GM12878 (cell line): ENCODE measurements around the gene DIP2B. TPM values are rescaled to one million over a fixed set of nuclear protein-coding genes. Genes with fewer than 3 reads are reported as not detected.

Experiments used
- ATAC-seq: fragments of 200-7000 bp; cut with Tn5 transposase; 3 replicates; pipeline ENCODE4 v1.9.1; 2020; ENCODE audit warnings: mild to moderate bottlenecking, moderate library complexity
- BruUV-seq: library from RNA; stranded (reverse); fragments of 400-500 nt; replicated peaks from 2 replicates; lab custom pipeline; 2021; lab: Mats Ljungman, UMichigan
- CTCF ChIA-PET: fragments of 300-600 bp; sonication (Branson Sonifier 250); formaldehyde crosslinking; extraction: SDS; loops from one replicate; lab custom pipeline; 2021; ENCODE audit warnings: inconsistent platforms; lab: Yijun Ruan, JAX
- POLR2A ChIA-PET: fragments of 350-600 bp; formaldehyde crosslinking; extraction: SDS; loops from one replicate; lab custom pipeline; 2021; ENCODE audit warnings: inconsistent platforms; lab: Charles Lee
- RAD21 ChIA-PET: fragments of 300-600 bp; sonication (Branson Sonifier 250); formaldehyde crosslinking; loops from one replicate; lab custom pipeline; 2023; ENCODE audit warnings: antibody characterized with exemption; ENCODE audit not compliant: unreplicated experiment; lab: Charles Lee
- SMC1A ChIA-PET: fragments of 300-600 bp; sonication (Branson Sonifier 250); formaldehyde crosslinking; loops from one replicate; lab custom pipeline; 2023; ENCODE audit not compliant: unreplicated experiment, uncharacterized antibody; lab: Charles Lee
- DNase-seq: peaks from one replicate; pipeline ENCODE4 v3.0.0-alpha.2; 2011; ENCODE audit warnings: low read depth, low spot score
- FAIRE-seq: peaks from 3 replicates; lab custom pipeline; 2011; peaks lifted over from hg19 to GRCh38; lab: Jason Lieb, UNC
- H2AFZ ChIP-seq: 2 replicates; pipeline ENCODE4 v1.6.0; 2011; ENCODE audit warnings: low read depth, low read length, control low read depth; ENCODE audit not compliant: control insufficient read depth
- H3K27ac ChIP-seq: 2 replicates; pipeline ENCODE4 v1.5.1; 2011; ENCODE audit warnings: control low read depth; ENCODE audit not compliant: control insufficient read depth, insufficient read depth
- H3K27me3 ChIP-seq, 2 experiments: replicated peaks in 1 of 2; 2 replicates each; pipeline versions ENCODE4 v1.6.0 to v1.6.1; 2011; ENCODE audit warnings: low read length in 1 of 2; ENCODE audit not compliant: control insufficient read depth in 2 of 2, insufficient read depth in 2 of 2
- H3K36me3 ChIP-seq, 2 experiments: 2 replicates each; pipeline ENCODE4 v1.5.1; 2011; ENCODE audit warnings: low read length in 1 of 2; ENCODE audit not compliant: control insufficient read depth in 2 of 2, insufficient read depth in 2 of 2
- H3K4me1 ChIP-seq: 2 replicates; pipeline ENCODE4 v1.6.1; 2011; ENCODE audit warnings: mild to moderate bottlenecking, low read length, moderate library complexity, mixed read lengths; ENCODE audit not compliant: control insufficient read depth, insufficient read depth
- H3K4me2 ChIP-seq: 2 replicates; pipeline ENCODE4 v1.6.0; 2011; ENCODE audit warnings: control low read depth; ENCODE audit not compliant: control insufficient read depth, insufficient read depth
- H3K4me3 ChIP-seq: fragments of 200-600 bp; sonication (generic); 2 replicates; pipeline ENCODE4 v1.5.1; 2016
- H3K79me2 ChIP-seq: 2 replicates; pipeline ENCODE4 v1.6.0; 2011; ENCODE audit warnings: low read length; ENCODE audit not compliant: control insufficient read depth, insufficient read depth
- H3K9ac ChIP-seq: 2 replicates; pipeline ENCODE4 v1.8.0; 2011; ENCODE audit warnings: low read length, control low read depth, mixed read lengths; ENCODE audit not compliant: control insufficient read depth, insufficient read depth
- H3K9me3 ChIP-seq: replicated peaks from 3 replicates; pipeline ENCODE4 v1.5.1; 2011; ENCODE audit warnings: mild to moderate bottlenecking, low read length; ENCODE audit not compliant: control insufficient read depth, insufficient read depth
- H4K20me1 ChIP-seq: 2 replicates; pipeline ENCODE4 v1.6.0; 2011; ENCODE audit not compliant: control insufficient read depth, insufficient read depth
- ATF3 ChIP-seq: IDR thresholded peaks from 2 replicates; pipeline ENCODE4 v1.6.1; 2011; ENCODE audit warnings: low read depth, mild to moderate bottlenecking, low read length, moderate library complexity, borderline replicate concordance; ENCODE audit errors: extremely low read depth
- CUX1 ChIP-seq: IDR thresholded peaks from 2 replicates; pipeline ENCODE4 v1.6.1; 2012; ENCODE audit warnings: improper control_type of control experiment, low read depth, low read length; ENCODE audit not compliant: insufficient replicate concordance
- E4F1 ChIP-seq: fragments of 450-650 bp; IDR thresholded peaks from 2 replicates; pipeline ENCODE4 v1.6.1; 2018; ENCODE audit warnings: borderline replicate concordance, mild to moderate bottlenecking; ENCODE audit not compliant: partially characterized antibody
- ESRRA ChIP-seq: IDR thresholded peaks from 2 replicates; pipeline ENCODE4 v1.6.1; 2012; ENCODE audit warnings: mild to moderate bottlenecking, low read length, improper control_type of control experiment
- FOXM1 ChIP-seq: IDR thresholded peaks from 2 replicates; pipeline ENCODE4 v1.6.1; 2012; ENCODE audit warnings: low read depth, mild to moderate bottlenecking, inconsistent platforms, low read length, moderate library complexity
- IRF3 ChIP-seq: fragments of 450-650 bp; IDR thresholded peaks from 2 replicates; pipeline ENCODE4 v1.6.1; 2014; ENCODE audit warnings: mild to moderate bottlenecking
- MAX ChIP-seq: IDR thresholded peaks from 2 replicates; pipeline ENCODE4 v1.6.1; 2012; ENCODE audit warnings: low read depth, low read length, improper control_type of control experiment
- POLR2AphosphoS5 ChIP-seq: IDR thresholded peaks from 2 replicates; pipeline ENCODE4 v1.6.1; 2011; ENCODE audit warnings: mild to moderate bottlenecking, low read length, inconsistent platforms
- RBBP5 ChIP-seq: fragments of 200-600 bp; sonication (generic); conservative IDR thresholded peaks from 2 replicates; pipeline ENCODE4 v1.6.1; 2016
- RELB ChIP-seq: fragments of 450-650 bp; IDR thresholded peaks from 2 replicates; pipeline ENCODE4 v1.6.1; 2017; ENCODE audit warnings: low read depth, mild to moderate bottlenecking, moderate library complexity
- RUNX3 ChIP-seq: IDR thresholded peaks from 2 replicates; pipeline ENCODE4 v1.6.1; 2012; ENCODE audit warnings: low read length, inconsistent platforms
- SPI1 ChIP-seq: IDR thresholded peaks from 2 replicates; pipeline ENCODE4 v1.6.1; 2011; ENCODE audit warnings: low read depth, mild to moderate bottlenecking, low read length, moderate library complexity, borderline replicate concordance; ENCODE audit not compliant: insufficient read depth
- TAF1 ChIP-seq: IDR thresholded peaks from 2 replicates; pipeline ENCODE4 v1.6.1; 2011; ENCODE audit warnings: mild to moderate bottlenecking, low read depth, low read length, borderline replicate concordance
- WGBS: methylation state at CpG from one replicate; pipeline ENCODE4 v1.1.6; 2016; ENCODE audit warnings: low lambda C conversion rate; ENCODE audit not compliant: insufficient replicate concordance, insufficient coverage; ENCODE audit errors: missing lambda C conversion rate; 5-methylcytosine and 5-hydroxymethylcytosine counted together
- in situ Hi-C: fragments of 300-500 bp; cut with MboI; formaldehyde crosslinking; loops from 9 replicates; pipeline ENCODE4 v1.14.3; 2018; ENCODE audit warnings: mixed read lengths
- intact Hi-C: fragments of 100-400 bp; cut with micrococcal nuclease; formaldehyde crosslinking; loops from one replicate; pipeline ENCODE4 v1.14.2; 2022; ENCODE audit not compliant: unreplicated experiment
- polyA plus RNA-seq, 11 experiments: library from polyadenylated mRNA; depleted of rRNA in 4 of 11; unstranded in 6 of 11; stranded (reverse) in 5 of 11; fragments of >200 nt; fragmentation: Nextera tagmentation in 4 of 11; fragmentation: Illumina TruSeq in 1 of 11; extraction: Ambion mirVana in 4 of 11; extraction: Trizol in 1 of 11; gene quantifications; 1 replicate in 1 of 11; 2 replicates in 10 of 11; pipeline versions ENCODE4 v1.2.1 to v1.2.3, GENCODE V29; 2011 to 2016; ENCODE audit warnings: inconsistent platforms in 2 of 11, missing spikeins in 2 of 11, low read depth in 1 of 11
- total RNA-seq, 4 experiments: library from RNA; depleted of rRNA in 3 of 4; stranded (reverse); fragments of >200 nt in 3 of 4; fragmentation: Illumina TruSeq in 1 of 4; extraction: Trizol in 1 of 4; gene quantifications; 2 replicates each; pipeline versions ENCODE4 v1.2.1 to v1.2.3, GENCODE V29; 2013 to 2021

DIP2B gene
- total and polyA plus RNA-seq, 10 of the 15 experiments (the other 5 are each of a cell fraction or from before 2014, with no cell fraction given), result 4.5 to 30.0 (median 18.6) TPM

- H3K27me3 ChIP-seq, result no peaks in the 10 kb centered on the region
- no peaks in the 10 kb centered on the region for H4K20me1 ChIP-seq
- no peak overlapping the region for H3K27ac ChIP-seq
- no peak for DNase-seq
- SMC1A ChIA-PET, result interaction anchor here (1.2 kb wide), 1 partner anchor 61 kb away, joined by 3 read pairs; no protein-coding TSS in a partner anchor
- RAD21 ChIA-PET, result no interaction called here
- intact Hi-C loops, result no loop called here
- CTCF ChIA-PET, result interaction anchor here (1.1 kb wide), 1 partner anchor 216 kb away, joined by 4 read pairs; the partner anchor contains the start of gene DIP2B
- no peak overlapping the region for H3K4me2 ChIP-seq
- POLR2A ChIA-PET, result interaction anchor here (0.9 kb wide), 1 partner anchor 216 kb away, joined by 3 read pairs; the partner anchor contains the start of gene DIP2B
- no peak for ATAC-seq
- WGBS, result 99% methylated on average over 5 of the region's 5 CpGs
- no peaks in the 10 kb centered on the region for H3K4me1 ChIP-seq
- H3K9ac ChIP-seq, result no peak overlapping the region
- H3K4me3 ChIP-seq, result no peak overlapping the region
- in situ Hi-C loops, result no loop called here
- no TSS peak for BruUV-seq
- no peak overlapping the region for H2AFZ ChIP-seq
- H3K36me3 ChIP-seq, result peaks cover 7 to 13% of the 10 kb centered on the region in 2 experiments
- no peaks in the 10 kb centered on the region for H3K79me2 ChIP-seq
- FAIRE-seq, result no peak
- H3K9me3 ChIP-seq, result no peaks in the 10 kb centered on the region
- no peak for TF ChIP-seq TAF1
- no peak for TF ChIP-seq RELB
- TF ChIP-seq FOXM1, result no peak
- TF ChIP-seq E4F1, result no peak
- no peak for TF ChIP-seq MAX
- TF ChIP-seq RBBP5, result no peak
- TF ChIP-seq RUNX3, result no peak
- TF ChIP-seq CUX1, result no peak
- TF ChIP-seq POLR2AphosphoS5, result no peak
- no peak for TF ChIP-seq SPI1
- TF ChIP-seq ESRRA, result no peak
- no peak for TF ChIP-seq ATF3
- no peak for TF ChIP-seq IRF3
Observed at GRCh38 chr12:50720501-50720900, 215.7 kb downstream of the DIP2B start.
